PC-3 (cell line): ENCODE results near the gene MCU.
A peak's percentile ranks its signal among the peaks of the same experiment; 100 is the strongest.

Experiments
- CTCF ChIP-seq: fragments of 300-600 bp; sonication (generic); conservative IDR thresholded peaks from 2 replicates; pipeline ENCODE4 v1.5.1; 2017; ENCODE audit warnings: antibody characterized with exemption, low read depth, mild to moderate bottlenecking, low read length
- EZH2 ChIP-seq: fragments of 300-600 bp; sonication (generic); IDR thresholded peaks from one replicate; pipeline ENCODE4 v1.6.1; 2017; ENCODE audit warnings: antibody characterized with exemption, mild to moderate bottlenecking, low read length; ENCODE audit not compliant: unreplicated experiment

GRCh38 chr10:72694476-72695369, 2.8 kb downstream of the MCU start:
- TF ChIP-seq CTCF (peak; percentile 49), EZH2 (no peak)
